GM12878 (cell line): ENCODE results near the gene VCPKMT. TPM values are rescaled to one million over a fixed set of nuclear protein-coding genes. Genes with fewer than 3 reads are reported as not detected.

Source experiments
- CBX3 ChIP-seq: fragments of 200-600 bp; sonication (generic); IDR thresholded peaks from 2 replicates; pipeline ENCODE4 v1.6.1; 2016; ENCODE audit warnings: low read depth, borderline replicate concordance
- CBX5 ChIP-seq: sonication (generic); IDR thresholded peaks from 2 replicates; pipeline ENCODE4 v1.6.1; 2016; ENCODE audit warnings: low read depth, moderate library complexity, mild to moderate bottlenecking, inconsistent platforms
- CHD2 ChIP-seq: IDR thresholded peaks from 2 replicates; pipeline ENCODE4 v1.6.1; 2011; ENCODE audit warnings: low read depth, low read length, improper control_type of control experiment, borderline replicate concordance
- CREB1 ChIP-seq: IDR thresholded peaks from 2 replicates; pipeline ENCODE4 v1.6.1; 2012; ENCODE audit warnings: low read depth, mild to moderate bottlenecking, inconsistent platforms
- CREM ChIP-seq: IDR thresholded peaks from 2 replicates; pipeline ENCODE4 v1.6.1; 2014; ENCODE audit warnings: antibody characterized with exemption, low read depth
- EED ChIP-seq: sonication (generic); IDR thresholded peaks from 2 replicates; pipeline ENCODE4 v1.6.1; 2016; ENCODE audit warnings: antibody characterized with exemption, low read depth
- ETV6 ChIP-seq, 2 experiments: fragments of 450-650 bp in 1 of 2; IDR thresholded peaks in 1 of 2; conservative IDR thresholded peaks in 1 of 2; 2 replicates each; pipeline ENCODE4 v1.6.1; 2014; ENCODE audit warnings: antibody characterized with exemption in 1 of 2, borderline replicate concordance in 1 of 2, low read depth in 1 of 2, mild to moderate bottlenecking in 1 of 2, moderate library complexity in 1 of 2
- FOXM1 ChIP-seq: IDR thresholded peaks from 2 replicates; pipeline ENCODE4 v1.6.1; 2012; ENCODE audit warnings: low read depth, mild to moderate bottlenecking, inconsistent platforms, low read length, moderate library complexity
- IRF4 ChIP-seq: IDR thresholded peaks from 2 replicates; pipeline ENCODE4 v1.6.1; 2011; ENCODE audit warnings: low read depth, low read length
- KDM1A ChIP-seq: fragments of 200-600 bp; sonication (generic); IDR thresholded peaks from 2 replicates; pipeline ENCODE4 v1.6.1; 2016; ENCODE audit warnings: borderline replicate concordance
- MTA3 ChIP-seq: IDR thresholded peaks from 2 replicates; pipeline ENCODE4 v1.6.1; 2012; ENCODE audit warnings: low read length, inconsistent platforms, borderline replicate concordance
- NFIC ChIP-seq: IDR thresholded peaks from 2 replicates; pipeline ENCODE4 v1.6.1; 2012; ENCODE audit warnings: low read depth, mild to moderate bottlenecking, inconsistent platforms, low read length, moderate library complexity
- NFXL1 ChIP-seq: fragments of 450-650 bp; IDR thresholded peaks from 2 replicates; pipeline ENCODE4 v1.6.1; 2017; ENCODE audit warnings: antibody characterized with exemption, mild to moderate bottlenecking, borderline replicate concordance
- NR2C1 ChIP-seq: fragments of 450-650 bp; IDR thresholded peaks from 2 replicates; pipeline ENCODE4 v1.6.1; 2017; ENCODE audit warnings: antibody characterized with exemption, mild to moderate bottlenecking, moderate library complexity
- PAX5 ChIP-seq: IDR thresholded peaks from 2 replicates; pipeline ENCODE4 v1.6.1; 2011; ENCODE audit warnings: low read depth, low read length, borderline replicate concordance
- POLR2AphosphoS5 ChIP-seq: IDR thresholded peaks from 2 replicates; pipeline ENCODE4 v1.6.1; 2011; ENCODE audit warnings: mild to moderate bottlenecking, low read length, inconsistent platforms
- POU2F2 ChIP-seq: IDR thresholded peaks from 3 replicates; pipeline ENCODE4 v1.6.1; 2011; ENCODE audit warnings: low read depth, mild to moderate bottlenecking, low read length, borderline replicate concordance
- RB1 ChIP-seq: fragments of 450-650 bp; formaldehyde crosslinking; IDR thresholded peaks from 2 replicates; pipeline ENCODE4 v1.6.1; 2017; ENCODE audit warnings: mild to moderate bottlenecking, borderline replicate concordance
- RCOR1 ChIP-seq: conservative IDR thresholded peaks from 2 replicates; pipeline ENCODE4 v1.6.1; 2012; ENCODE audit warnings: low read depth, low read length, improper control_type of control experiment
- RFX5 ChIP-seq: IDR thresholded peaks from 2 replicates; pipeline ENCODE4 v1.6.1; 2011; ENCODE audit warnings: low read depth, low read length, improper control_type of control experiment
- RUNX3 ChIP-seq: IDR thresholded peaks from 2 replicates; pipeline ENCODE4 v1.6.1; 2012; ENCODE audit warnings: low read length, inconsistent platforms
- SIN3A ChIP-seq: IDR thresholded peaks from 2 replicates; pipeline ENCODE4 v1.6.1; 2012; ENCODE audit warnings: low read depth, low read length, improper control_type of control experiment
- SIX5 ChIP-seq: IDR thresholded peaks from 2 replicates; pipeline ENCODE4 v1.6.1; 2011; ENCODE audit warnings: mild to moderate bottlenecking, low read depth, low read length, moderate library complexity; ENCODE audit not compliant: severe bottlenecking
- SMAD5 ChIP-seq: IDR thresholded peaks from 2 replicates; pipeline ENCODE4 v1.6.1; 2016; ENCODE audit warnings: antibody characterized with exemption, low read depth
- SPI1 ChIP-seq: IDR thresholded peaks from 2 replicates; pipeline ENCODE4 v1.6.1; 2011; ENCODE audit warnings: low read depth, mild to moderate bottlenecking, low read length, moderate library complexity, borderline replicate concordance; ENCODE audit not compliant: insufficient read depth
- SREBF1 ChIP-seq: IDR thresholded peaks from 2 replicates; pipeline ENCODE4 v1.6.1; 2012; ENCODE audit warnings: mild to moderate bottlenecking, low read length
- SUPT20H ChIP-seq: IDR thresholded peaks from 2 replicates; pipeline ENCODE4 v1.6.1; 2011; ENCODE audit warnings: low read depth, mild to moderate bottlenecking, low read length, moderate library complexity, borderline replicate concordance; ENCODE audit not compliant: control insufficient read depth
- TCF12 ChIP-seq: IDR thresholded peaks from 2 replicates; pipeline ENCODE4 v1.6.1; 2011; ENCODE audit warnings: low read depth, mild to moderate bottlenecking, low read length
- ZNF207 ChIP-seq: fragments of 450-650 bp; IDR thresholded peaks from 2 replicates; pipeline ENCODE4 v1.6.1; 2014; ENCODE audit warnings: antibody characterized with exemption, mild to moderate bottlenecking, borderline replicate concordance
- ZNF217 ChIP-seq: fragments of 450-650 bp; IDR thresholded peaks from 2 replicates; pipeline ENCODE4 v1.6.1; 2017; ENCODE audit warnings: antibody characterized with exemption, mild to moderate bottlenecking
- polyA plus RNA-seq, 11 experiments: library from polyadenylated mRNA; depleted of rRNA in 4 of 11; unstranded in 6 of 11; stranded (reverse) in 5 of 11; fragments of >200 nt; fragmentation: Nextera tagmentation in 4 of 11; fragmentation: Illumina TruSeq in 1 of 11; extraction: Ambion mirVana in 4 of 11; extraction: Trizol in 1 of 11; gene quantifications; 1 replicate in 1 of 11; 2 replicates in 10 of 11; pipeline versions ENCODE4 v1.2.1 to v1.2.3, GENCODE V29; 2011 to 2016; ENCODE audit warnings: inconsistent platforms in 2 of 11, missing spikeins in 2 of 11, low read depth in 1 of 11
- total RNA-seq, 4 experiments: library from RNA; depleted of rRNA in 3 of 4; stranded (reverse); fragments of >200 nt in 3 of 4; fragmentation: Illumina TruSeq in 1 of 4; extraction: Trizol in 1 of 4; gene quantifications; 2 replicates each; pipeline versions ENCODE4 v1.2.1 to v1.2.3, GENCODE V29; 2013 to 2021
- TF ChIP-seq, protein P1 (sequence below): fragments of 450-650 bp; IDR thresholded peaks from 2 replicates; pipeline ENCODE4 v1.6.1; 2016; ENCODE audit warnings: mild to moderate bottlenecking
- TF ChIP-seq, protein P2 (sequence below): fragments of 150-350 bp; IDR thresholded peaks from 2 replicates; pipeline ENCODE4 v1.6.1; 2014; ENCODE audit warnings: mild to moderate bottlenecking, low read depth, low read length
- TF ChIP-seq, protein P3 (sequence below): IDR thresholded peaks from 2 replicates; pipeline ENCODE4 v1.6.1; 2012; ENCODE audit warnings: low read depth, low read length, improper control_type of control experiment

The VCPKMT gene
- total and polyA plus RNA-seq, 10 of the 15 experiments (the other 5 are each of a cell fraction or from before 2014, with no cell fraction given), result 8.5 to 18.4 (median 12.8) TPM

DNA sequence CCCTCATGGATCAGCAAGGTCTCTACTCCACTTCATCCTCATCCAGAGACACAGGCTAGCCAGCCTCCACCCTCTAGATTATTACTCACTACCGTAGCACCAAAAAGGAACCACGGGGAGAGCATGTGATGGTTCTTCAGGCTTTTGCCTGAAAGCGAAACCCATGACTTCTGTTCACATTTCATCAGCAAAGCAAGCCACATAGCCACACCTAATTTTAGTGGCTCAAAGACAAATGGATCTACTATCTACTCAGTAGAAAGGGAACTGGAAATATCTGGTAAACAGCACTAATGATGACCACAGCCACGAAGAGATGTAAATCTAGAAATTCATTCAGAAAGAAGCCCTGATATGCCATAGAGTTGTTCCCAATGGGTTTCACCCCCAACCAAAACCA is 51.4 kb downstream of the VCPKMT start (continued):
- no peak for TF ChIP-seq SMAD5
- TF ChIP-seq RUNX3, result peak; percentile 98
- no peak for TF ChIP-seq SUPT20H
- TF ChIP-seq ETV6 (conservative IDR thresholded peaks at IDR 0.05 in 1 of 2, IDR thresholded peaks at IDR 0.05 in 1 of 2; ENCODE audit: borderline replicate concordance in 1 of 2, low read depth in 1 of 2), result peak in 1 of 2 experiments; percentile 66; a peak in 1 of 4 replicates
- peak; percentile 93 for TF ChIP-seq SPI1
- peak; percentile 69 for TF ChIP-seq CREB1
- 0 out of 2 replicates have a peak, but pooled peaks have one; percentile 42 for TF ChIP-seq RCOR1
- TF ChIP-seq NFXL1, result no peak
- TF ChIP-seq FOXM1, result peak; percentile 94
- TF ChIP-seq CBX5, result peak; percentile 74
- no peak for TF ChIP-seq SIX5
- TF ChIP-seq, protein P1, sequence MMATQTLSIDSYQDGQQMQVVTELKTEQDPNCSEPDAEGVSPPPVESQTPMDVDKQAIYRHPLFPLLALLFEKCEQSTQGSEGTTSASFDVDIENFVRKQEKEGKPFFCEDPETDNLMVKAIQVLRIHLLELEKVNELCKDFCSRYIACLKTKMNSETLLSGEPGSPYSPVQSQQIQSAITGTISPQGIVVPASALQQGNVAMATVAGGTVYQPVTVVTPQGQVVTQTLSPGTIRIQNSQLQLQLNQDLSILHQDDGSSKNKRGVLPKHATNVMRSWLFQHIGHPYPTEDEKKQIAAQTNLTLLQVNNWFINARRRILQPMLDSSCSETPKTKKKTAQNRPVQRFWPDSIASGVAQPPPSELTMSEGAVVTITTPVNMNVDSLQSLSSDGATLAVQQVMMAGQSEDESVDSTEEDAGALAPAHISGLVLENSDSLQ, result peak; percentile 6; the same call in 1 of the 2 replicates
- TF ChIP-seq PAX5, result peak; percentile 94
- TF ChIP-seq RB1, result no peak
- TF ChIP-seq IRF4, result peak; percentile 82; the same call in 1 of the 2 replicates
- TF ChIP-seq CBX3, result no peak
- TF ChIP-seq CREM, result 0 out of 2 replicates have a peak, but pooled peaks have one; percentile 75
- TF ChIP-seq NR2C1, result no peak
- peak; percentile 88 for TF ChIP-seq CHD2
- no peak for TF ChIP-seq ZNF207
- TF ChIP-seq NFIC, result peak; percentile 98
- TF ChIP-seq SIN3A, result no peak
- no peak for TF ChIP-seq RFX5
- TF ChIP-seq POU2F2, result peak; percentile 85
- no peak for TF ChIP-seq SREBF1
- TF ChIP-seq, protein P2, sequence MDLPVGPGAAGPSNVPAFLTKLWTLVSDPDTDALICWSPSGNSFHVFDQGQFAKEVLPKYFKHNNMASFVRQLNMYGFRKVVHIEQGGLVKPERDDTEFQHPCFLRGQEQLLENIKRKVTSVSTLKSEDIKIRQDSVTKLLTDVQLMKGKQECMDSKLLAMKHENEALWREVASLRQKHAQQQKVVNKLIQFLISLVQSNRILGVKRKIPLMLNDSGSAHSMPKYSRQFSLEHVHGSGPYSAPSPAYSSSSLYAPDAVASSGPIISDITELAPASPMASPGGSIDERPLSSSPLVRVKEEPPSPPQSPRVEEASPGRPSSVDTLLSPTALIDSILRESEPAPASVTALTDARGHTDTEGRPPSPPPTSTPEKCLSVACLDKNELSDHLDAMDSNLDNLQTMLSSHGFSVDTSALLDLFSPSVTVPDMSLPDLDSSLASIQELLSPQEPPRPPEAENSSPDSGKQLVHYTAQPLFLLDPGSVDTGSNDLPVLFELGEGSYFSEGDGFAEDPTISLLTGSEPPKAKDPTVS, result no peak
- no peak; the same call in 1 of the 2 replicates for TF ChIP-seq POLR2AphosphoS5
- TF ChIP-seq MTA3, result peak; percentile 86; the same call in 1 of the 2 replicates
- 0 out of 2 replicates have a peak, but pooled peaks have one; percentile 40 for TF ChIP-seq TCF12
- TF ChIP-seq KDM1A, result no peak
- TF ChIP-seq, protein P3, sequence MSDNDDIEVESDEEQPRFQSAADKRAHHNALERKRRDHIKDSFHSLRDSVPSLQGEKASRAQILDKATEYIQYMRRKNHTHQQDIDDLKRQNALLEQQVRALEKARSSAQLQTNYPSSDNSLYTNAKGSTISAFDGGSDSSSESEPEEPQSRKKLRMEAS, result no peak; the same call in 1 of the 2 replicates
- TF ChIP-seq EED, result peak; percentile 96
- peak; percentile 87; the same call in 1 of the 2 replicates for TF ChIP-seq ZNF217
